NCI-H2029 treated with DMSO at 0.1 percent for 48 hours (cell line): ENCODE results near the gene TST.
"Not testable (repeated sequence)": the region's sequence is repeated elsewhere in the genome, so short reads cannot be mapped to it uniquely, and the experiment has no call there.

Experiments
- DNase-seq: peaks from one replicate; lab custom pipeline; 2025; lab: John Stamatoyannopoulos, UW

Gene TST

DNA sequence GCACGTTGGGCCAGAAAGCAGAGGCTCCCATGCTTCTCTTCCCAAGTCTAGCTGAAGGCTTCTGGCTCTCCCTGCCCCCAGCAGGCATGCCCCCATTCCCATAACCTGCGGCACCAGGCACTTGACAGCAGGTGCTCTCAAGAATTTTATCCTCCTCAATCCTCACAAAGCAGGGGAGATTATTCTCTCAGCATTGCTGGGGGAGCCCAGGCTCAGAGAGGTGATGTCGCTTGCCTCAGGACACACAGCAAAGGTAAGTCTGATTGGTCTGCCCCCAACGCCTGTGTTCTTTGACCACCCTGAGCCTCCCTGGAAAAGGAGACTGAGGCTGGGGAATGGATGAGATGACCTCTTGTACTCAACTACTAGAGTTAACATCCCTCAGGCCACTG is 4.8 kb downstream of the TST start:
- DNase-seq = no peak

- DNase-seq = no peak
Observed at GRCh38 chr22:37012956-37013355, 6.3 kb downstream of the TST start.

DNA sequence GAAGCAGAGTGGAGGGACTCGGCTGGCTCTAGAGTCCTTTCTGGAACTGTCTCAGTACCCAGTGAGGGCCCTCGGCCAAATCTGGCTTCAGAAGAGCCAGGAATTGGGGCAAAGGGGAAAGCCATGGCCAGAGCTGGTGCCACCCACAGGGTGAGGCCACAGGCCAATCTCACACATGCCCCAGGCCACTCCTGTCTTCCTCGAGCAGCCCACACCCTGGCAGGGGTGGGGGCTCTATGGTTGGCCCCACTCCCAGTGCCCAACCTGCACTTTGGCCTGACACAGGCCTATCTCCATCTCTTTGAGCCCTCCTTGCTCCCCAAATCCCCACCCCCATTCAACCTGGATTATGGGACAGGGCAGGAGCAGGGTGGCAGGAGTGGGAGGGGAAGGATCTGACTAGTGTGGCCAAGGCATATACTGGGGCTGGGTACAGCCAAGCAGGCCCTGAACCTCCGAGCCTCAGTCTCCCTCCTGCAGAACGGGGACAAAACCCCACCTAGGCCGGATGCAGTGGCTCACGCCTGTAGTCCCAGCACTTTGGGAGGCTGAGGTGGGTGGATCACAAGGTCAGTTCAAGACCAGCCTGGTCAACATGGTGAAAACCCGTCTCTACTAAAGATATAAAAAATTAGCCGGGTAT is 6.9 kb downstream of the TST start:
- DNase-seq = no peak

DNA sequence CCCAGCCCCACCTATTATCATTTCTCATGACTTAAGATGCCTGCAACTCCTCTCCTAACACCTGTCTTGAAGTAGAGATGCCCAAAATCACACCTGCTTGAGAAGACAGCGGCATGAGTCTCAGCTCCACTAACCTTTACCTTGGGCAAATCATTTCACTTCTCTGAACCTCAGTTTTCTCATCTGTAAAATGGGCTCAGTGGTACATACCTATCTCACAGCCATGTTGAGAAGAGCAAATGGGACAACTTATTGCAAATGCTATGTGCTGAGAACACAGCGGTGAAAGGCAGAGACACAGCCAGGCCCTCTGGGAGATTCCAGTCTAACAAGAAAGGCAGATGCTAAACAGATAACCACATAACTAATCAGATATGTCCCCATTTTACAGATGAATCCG is 7.8 kb downstream of the TST start:
- DNase-seq = no peak

DNA sequence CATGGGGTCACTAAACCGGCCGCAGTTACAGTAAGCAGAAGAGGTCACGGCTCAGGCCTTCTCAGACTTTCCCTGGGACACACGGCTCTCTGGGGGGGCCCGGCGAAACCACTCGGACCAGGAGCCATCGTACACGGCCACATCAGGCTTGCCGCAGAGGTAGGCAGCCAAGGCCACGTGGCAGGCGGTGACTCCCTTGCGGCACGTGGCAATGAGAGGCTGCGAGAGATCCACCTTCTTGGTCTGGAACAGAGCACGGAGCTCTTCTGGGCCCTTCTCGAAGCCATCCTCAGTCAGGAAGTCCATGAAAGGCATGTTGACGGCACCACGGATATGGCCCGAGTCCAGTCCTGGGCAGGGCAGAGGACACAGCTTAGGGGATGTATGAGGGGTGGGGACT is 8.3 kb downstream of the TST start:
- no peak for DNase-seq

DNA sequence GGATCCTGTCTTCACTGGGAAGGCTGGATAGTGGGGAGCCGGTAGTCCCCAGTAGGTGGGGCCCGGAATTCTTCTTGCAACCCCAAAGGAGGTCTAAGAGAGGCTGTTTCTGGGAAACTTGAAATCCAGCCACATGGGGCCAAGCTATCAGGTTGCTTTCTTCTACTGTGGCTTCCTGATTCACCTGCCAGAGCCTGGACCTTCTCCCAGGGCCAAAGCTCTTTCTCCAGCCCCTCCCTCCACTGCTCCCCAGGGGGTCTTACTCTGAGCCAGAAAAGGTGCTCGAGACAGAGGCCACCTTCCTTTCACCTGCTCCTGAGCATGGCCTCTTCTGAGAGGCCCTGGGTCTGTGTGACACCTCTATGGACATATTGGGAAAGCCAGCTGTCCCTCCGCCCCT is 9.1 kb downstream of the TST start:
- no peak for DNase-seq

DNA sequence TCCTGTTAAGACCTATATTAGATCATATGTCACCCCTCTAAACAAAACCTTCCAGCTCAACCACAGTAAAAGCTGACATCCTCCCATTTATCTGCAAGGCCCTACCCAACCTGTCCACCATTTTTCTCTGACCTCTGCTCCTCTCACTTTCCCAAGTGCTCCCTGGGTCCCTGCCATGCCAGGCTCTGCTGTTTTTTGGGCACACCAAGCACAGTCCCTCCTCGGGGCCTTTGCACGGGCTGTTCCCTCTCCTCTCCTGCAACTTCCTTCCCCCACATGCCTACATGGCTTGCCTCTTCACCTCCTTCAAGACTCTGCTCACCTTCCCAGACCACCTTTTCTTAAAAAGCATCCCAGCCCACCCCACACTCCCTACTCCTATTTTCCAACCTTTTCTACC is 9.8 kb downstream of the TST start:
- DNase-seq = no peak

- no peak for DNase-seq
Observed at GRCh38 chr22:37008365-37008764, 10.9 kb downstream of the TST start.

DNA sequence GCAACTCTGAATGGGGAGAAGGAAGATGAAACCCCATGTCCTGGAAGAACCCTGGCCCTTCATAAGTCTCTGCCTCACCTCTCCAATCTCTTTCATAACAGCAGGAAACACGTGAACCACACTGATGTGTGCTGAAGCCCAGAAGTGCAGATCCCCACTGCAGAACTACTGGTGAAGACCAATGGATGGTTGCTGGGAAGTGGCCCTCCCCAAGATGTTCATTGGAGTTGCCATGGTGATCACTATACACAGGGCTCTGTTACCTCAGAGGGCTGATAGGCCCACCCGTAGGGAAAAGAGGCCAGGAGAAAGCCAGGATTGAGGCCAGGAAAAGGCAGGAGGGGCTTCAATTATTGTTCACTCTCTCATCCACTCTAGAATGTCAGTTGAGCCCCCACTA is 11.6 kb downstream of the TST start:
- DNase-seq = no peak

GRCh38 chr22:37002633-37003032 is 16.6 kb downstream of the TST start:
- DNase-seq = no peak

DNA sequence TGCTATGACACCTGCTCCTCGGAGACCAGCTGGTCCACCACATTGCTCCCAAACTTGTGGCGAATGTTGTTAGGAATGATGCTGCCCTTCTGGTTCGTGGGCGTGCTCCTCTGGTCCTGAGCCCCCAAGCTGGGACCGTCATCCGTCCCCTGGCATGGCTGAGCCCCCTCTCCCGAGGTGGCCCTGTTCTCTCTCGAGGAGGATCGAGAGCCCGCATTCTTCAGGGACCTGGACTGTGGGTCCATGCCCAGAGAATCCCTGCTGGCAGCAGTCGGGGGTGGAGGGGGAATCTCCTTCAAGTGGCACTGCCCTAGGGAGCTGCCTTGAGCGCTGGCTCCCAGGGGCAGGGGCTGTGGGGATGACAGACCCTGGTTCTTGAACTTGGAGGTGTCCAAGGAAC is 17.4 kb downstream of the TST start:
- no peak for DNase-seq

DNA sequence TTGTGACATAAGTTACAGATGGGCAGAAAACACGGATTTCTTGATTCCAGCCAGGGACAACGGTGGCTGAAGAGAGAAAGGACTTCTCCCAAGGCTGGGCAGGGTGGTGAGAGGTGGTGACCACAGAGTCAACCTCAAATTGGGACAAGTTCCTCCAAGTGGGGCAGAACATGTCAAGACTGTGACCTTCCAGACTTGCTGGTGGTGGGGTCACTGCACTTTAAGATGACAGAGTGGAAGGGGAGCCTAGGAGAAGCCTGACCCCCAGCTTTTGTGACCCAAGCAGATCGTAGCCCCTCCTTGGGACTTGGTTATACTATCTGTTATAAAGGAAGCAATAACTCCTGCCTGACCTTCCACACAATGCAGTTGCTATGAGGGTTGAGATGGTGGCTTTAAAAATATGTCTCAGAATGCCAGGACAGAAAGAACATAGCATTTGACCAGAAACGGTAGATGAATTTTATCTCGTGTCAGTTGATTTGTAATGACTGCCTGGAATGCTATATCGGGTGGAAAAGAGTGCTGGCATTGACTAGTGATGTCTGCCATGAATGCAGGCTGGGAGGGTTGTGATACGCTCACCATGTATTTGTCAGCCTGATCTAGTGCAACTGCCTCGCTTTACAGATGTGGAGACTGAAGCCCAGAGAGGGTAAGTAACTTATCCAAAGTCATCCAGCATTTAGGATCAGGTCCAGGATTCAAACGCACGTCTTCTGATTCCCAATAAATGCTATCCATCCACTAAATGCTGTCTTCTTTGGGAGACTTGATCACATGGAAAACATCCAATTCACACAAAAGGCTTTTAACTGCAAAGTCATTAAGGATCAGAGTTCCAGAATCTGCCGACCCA is 18.3 kb downstream of the TST start:
- no peak for DNase-seq

GRCh38 chr22:36999463-36999862 is 19.8 kb downstream of the TST start:
- DNase-seq = no peak

DNA sequence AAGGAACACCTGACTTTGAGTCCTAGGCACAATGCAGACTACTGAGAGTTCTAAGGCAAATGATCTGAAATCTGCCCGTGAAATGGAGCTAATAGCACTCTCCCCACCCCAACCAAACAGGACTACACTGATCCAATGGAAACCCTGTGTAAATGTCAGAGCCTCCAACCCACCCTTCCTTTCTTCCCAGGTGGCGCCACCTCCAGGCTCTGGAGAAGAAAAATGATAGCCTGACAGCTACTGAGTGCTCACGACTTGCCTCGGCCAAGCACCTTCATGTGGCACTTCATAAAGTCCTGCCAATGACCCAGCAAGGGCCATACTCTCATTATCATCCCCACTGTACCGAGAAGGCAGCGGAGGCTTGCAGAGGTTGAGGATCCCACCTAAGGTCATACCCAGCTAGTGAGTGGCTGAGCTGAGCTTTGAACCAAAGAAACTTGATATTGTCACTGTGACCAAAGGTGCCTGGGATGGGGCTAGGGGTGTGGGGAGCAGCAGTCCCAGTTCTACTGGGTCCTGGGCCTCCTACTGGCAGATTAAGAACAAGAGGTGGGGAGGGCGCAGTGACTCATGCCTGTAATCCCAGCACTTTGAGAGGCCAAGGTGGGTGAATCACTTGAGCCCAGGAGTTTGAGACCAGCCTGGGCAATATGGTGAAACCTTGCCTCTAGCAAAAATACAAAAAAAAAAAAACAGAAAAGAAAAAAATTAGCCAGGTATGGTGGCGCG is 20.5 kb downstream of the TST start:
- DNase-seq = no peak

- DNase-seq = no peak
Observed at GRCh38 chr22:36997746-36998145, 21.5 kb downstream of the TST start.

GRCh38 chr22:36991206-36991605 is 28.0 kb downstream of the TST start:
- DNase-seq = no peak

- DNase-seq = no peak
Observed at GRCh38 chr22:36990457-36990856, 28.8 kb downstream of the TST start.

- DNase-seq = not testable (repeated sequence)
Observed at GRCh38 chr22:36989012-36989411, 30.2 kb downstream of the TST start.

GRCh38 chr22:36988075-36988832 is 31.0 kb downstream of the TST start:
- no peak for DNase-seq

DNA sequence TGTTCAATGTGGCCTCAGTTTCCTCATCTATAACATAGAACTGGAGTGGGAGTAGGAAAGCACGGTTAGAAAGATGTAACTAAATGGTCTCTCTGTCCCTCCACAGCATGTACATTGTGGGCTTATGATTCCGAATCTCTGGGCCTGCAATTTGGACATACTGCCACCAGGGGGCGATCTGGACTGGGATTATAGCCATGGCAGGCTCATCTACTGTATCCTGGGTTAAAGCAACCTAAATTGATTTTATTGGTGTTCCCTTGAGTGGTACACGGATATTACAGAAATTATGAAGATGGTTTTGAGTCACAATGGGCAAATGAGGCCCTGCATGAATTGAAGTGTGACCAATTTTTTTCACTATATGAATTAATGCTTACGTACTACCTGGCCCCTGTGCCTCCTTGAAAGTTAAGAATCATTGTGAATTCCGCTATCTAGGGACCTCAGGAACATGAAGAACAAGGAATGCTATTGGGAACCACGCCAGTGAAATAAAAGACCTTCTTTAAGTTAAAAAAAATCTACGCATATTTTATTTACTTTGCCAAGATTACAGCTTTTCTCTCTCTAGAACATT is 32.9 kb downstream of the TST start:
- DNase-seq = no peak

- no peak for DNase-seq
Observed at GRCh38 chr22:36985211-36985889, 33.9 kb downstream of the TST start.
